Esophagus squamous epithelium (tissue), 5 donors: ENCODE data around the gene KCNJ10. TPM values are rescaled to one million over a fixed set of nuclear protein-coding genes. Genes with fewer than 3 reads are reported as not detected.
A peak's percentile ranks its signal among the peaks of the same experiment; 100 is the strongest.

Experiments
- DNase-seq: peaks from one replicate; lab custom pipeline; 2025; lab: John Stamatoyannopoulos, UW
- H3K27ac ChIP-seq, 4 donors: fragments of 200-600 bp; sonication (generic); one replicate each; pipeline ENCODE4 v1.5.1; 2016 to 2019; ENCODE audit warnings: mild to moderate bottlenecking in 1 of 4
- H3K27me3 ChIP-seq, 4 donors: fragments of 200-600 bp; sonication (generic); 1 replicate in 3 of 4; 2 replicates in 1 of 4; pipeline versions ENCODE4 v1.5.1 to v1.6.0; 2017 to 2021; ENCODE audit warnings: antibody characterized with exemption in 1 of 4
- H3K36me3 ChIP-seq, 3 donors: fragments of 200-600 bp; sonication (generic); one replicate each; pipeline ENCODE4 v1.5.1; 2016 to 2019
- H3K4me1 ChIP-seq, 3 donors: fragments of 200-600 bp; sonication (generic); one replicate each; pipeline ENCODE4 v1.5.1; 2017 to 2019
- H3K4me3 ChIP-seq, 4 donors: fragments of 200-600 bp; sonication (generic); 1 replicate in 3 of 4; 2 replicates in 1 of 4; pipeline ENCODE4 v1.5.1; 2016 to 2019; ENCODE audit warnings: mild to moderate bottlenecking in 2 of 4, moderate library complexity in 1 of 4
- H3K9me3 ChIP-seq, 3 donors: fragments of 200-600 bp; sonication (generic); one replicate each; pipeline ENCODE4 v1.5.1; 2016 to 2019
- POLR2A ChIP-seq, 4 donors: fragments of 450-650 bp; IDR thresholded peaks; one replicate each; pipeline ENCODE4 v1.6.1; 2017; ENCODE audit warnings: antibody characterized with exemption in 4 of 4, mild to moderate bottlenecking in 4 of 4, moderate library complexity in 3 of 4
- WGBS, 2 donors: methylation state at CpG; one replicate each; pipeline ENCODE4 v1.1.5; 2018; 5-methylcytosine and 5-hydroxymethylcytosine counted together
- intact Hi-C: fragments of 100-400 bp; cut with DNase I; formaldehyde crosslinking; loops from one replicate; pipeline ENCODE4 v1.15.0; 2022
- total RNA-seq, 4 donors: library from RNA; depleted of rRNA; stranded (reverse); fragments of >200 nt; gene quantifications; one replicate each; pipeline ENCODE4 v1.1.0, GENCODE V29; 2016
- TF ChIP-seq, protein P1 (sequence below), 6 experiments: fragments of 450-650 bp in 4 of 6; fragments of 200-600 bp in 2 of 6; sonication (generic) in 2 of 6; IDR thresholded peaks; one replicate each; pipeline ENCODE4 v1.5.1; 2016 to 2019; ENCODE audit warnings: antibody characterized with exemption in 6 of 6, mild to moderate bottlenecking in 4 of 6, moderate library complexity in 4 of 6
- donor health status: DM: yes; HTN: yes; CAD: no.

The KCNJ10 gene
- total RNA-seq, 4 donors from 2014 or later, result 0.59 TPM; not detected in 3

DNA sequence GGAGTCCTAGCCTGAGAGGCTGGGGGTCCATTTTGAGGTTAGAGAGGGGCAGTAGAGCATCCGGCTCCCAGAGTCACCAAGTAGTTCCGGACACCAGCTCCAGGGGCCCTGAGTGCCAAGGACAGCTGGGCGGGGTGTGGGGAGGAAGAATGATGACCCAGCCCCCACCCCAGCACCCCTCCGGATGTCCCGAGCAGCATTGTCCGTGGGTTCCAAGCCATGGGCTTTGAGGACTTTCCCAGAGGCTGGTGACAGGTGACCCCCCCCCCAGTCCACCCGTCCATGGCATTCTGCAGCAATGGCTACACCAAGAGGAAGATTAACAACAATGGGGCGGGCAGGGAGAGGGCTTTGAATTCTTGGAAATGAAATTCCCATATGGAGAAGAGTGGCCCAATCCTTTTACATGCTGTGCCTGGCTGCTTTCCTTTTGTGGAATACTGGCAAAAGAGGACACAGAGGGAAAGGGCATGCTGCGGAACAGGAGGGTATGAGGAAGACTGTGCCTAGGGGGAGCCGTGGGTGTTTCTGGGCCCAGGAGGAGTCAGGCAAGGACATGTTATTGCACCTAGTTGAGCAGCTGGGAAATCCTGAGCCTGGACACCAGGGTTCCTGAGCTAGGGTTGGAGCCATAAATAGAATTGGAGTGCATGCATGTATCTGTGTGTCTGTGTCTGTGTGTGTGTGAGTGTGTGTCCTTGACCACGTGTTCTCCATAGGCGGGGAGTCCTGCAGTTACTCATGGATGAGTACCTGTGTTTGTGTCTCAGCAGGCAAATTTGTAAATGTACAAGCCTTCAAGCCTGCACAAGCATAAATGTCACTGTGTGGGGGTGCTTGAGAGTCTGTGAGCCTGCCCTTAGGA lies 46.6 kb upstream of the KCNJ10 start:
- TF ChIP-seq, protein P1, sequence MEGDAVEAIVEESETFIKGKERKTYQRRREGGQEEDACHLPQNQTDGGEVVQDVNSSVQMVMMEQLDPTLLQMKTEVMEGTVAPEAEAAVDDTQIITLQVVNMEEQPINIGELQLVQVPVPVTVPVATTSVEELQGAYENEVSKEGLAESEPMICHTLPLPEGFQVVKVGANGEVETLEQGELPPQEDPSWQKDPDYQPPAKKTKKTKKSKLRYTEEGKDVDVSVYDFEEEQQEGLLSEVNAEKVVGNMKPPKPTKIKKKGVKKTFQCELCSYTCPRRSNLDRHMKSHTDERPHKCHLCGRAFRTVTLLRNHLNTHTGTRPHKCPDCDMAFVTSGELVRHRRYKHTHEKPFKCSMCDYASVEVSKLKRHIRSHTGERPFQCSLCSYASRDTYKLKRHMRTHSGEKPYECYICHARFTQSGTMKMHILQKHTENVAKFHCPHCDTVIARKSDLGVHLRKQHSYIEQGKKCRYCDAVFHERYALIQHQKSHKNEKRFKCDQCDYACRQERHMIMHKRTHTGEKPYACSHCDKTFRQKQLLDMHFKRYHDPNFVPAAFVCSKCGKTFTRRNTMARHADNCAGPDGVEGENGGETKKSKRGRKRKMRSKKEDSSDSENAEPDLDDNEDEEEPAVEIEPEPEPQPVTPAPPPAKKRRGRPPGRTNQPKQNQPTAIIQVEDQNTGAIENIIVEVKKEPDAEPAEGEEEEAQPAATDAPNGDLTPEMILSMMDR (IDR thresholded peaks at IDR 0.05), result no peak
- TF ChIP-seq POLR2A (IDR thresholded peaks at IDR 0.05), result no peak
- 31 to 51% methylated on average over 5 to 10 of the region's 12 CpGs for WGBS, 2 donors
- Histone ChIP-seq H3K27me3 (peaks cover 0 to 11% (median 0%) of the 10 kb centered on the region in 4 donors), H3K36me3 (no peaks in the 10 kb centered on the region), H3K4me1 (peaks cover 0 to 49% (median 9%) of the 10 kb centered on the region in 3 donors), H3K27ac (peak overlapping the region; percentile 60 to 88 (median 79)), H3K4me3 (peak overlapping the region; percentile 16 to 58 (median 43)), H3K9me3 (no peaks in the 10 kb centered on the region)
- intact Hi-C loops, result no loop called here
- DNase-seq, result no peak

DNA sequence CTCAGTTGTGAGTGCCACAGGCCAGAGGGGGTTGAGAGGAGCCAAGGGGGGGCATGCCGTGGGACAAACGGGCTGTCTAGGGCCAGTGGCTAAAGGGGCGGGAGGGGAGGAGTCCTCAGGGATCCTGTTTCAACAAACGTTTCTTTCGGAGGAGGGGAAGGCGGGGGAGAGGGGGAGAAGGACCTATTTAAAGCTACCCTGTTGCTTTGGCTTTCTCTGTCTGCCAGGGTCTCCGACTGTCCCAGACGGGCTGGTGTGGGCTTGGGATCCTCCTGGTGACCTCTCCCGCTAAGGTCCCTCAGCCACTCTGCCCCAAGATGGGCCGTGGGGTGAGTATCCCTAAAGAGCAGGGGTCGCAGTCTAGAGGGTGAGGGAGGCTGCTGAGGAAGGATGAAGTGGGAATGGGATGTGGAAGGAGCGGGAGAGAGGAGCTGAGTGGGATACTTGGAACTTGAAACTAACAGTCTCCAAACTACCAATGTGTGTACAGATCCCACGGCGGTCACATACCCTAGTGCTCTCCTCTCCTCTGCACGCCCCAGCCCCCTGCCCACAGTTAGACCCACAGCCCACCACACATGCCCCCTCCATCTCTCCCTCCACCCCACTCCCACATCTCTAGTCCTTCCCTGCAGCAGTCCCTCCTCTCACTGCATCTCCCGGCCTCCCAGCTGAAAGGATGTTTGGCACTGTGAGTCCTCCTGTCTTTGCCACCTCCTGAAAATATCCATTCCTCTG lies 45.8 kb upstream of the KCNJ10 start, which contains the start of gene ATP1A2:
Gene ATP1A2 (plus strand): TSS at position 215 of the 738 bp plus-strand sequence. CDS start 103 bp downstream, at position 318.
- H3K4me3 ChIP-seq, result peak within 1 kb of the TSS; percentile 16 to 58 (median 43)
- 36 to 57% methylated on average over 8 to 15 of the region's 16 CpGs for WGBS, 2 donors
- peaks cover 0 to 11% (median 0%) of the 10 kb centered on the region in 4 donors for H3K27me3 ChIP-seq

GRCh38 chr1:160114085-160114484 lies 44.1 kb upstream of the KCNJ10 start:
- Histone ChIP-seq H3K27me3 (peaks cover 0 to 11% (median 0%) of the 10 kb centered on the region in 4 donors), H3K9me3 (no peaks in the 10 kb centered on the region), H3K4me3 (no peak overlapping the region), H3K27ac (peak overlapping the region; percentile 49 to 88 (median 79)), H3K4me1 (peaks cover 0 to 57% (median 9%) of the 10 kb centered on the region in 3 donors), H3K36me3 (no peaks in the 10 kb centered on the region)
- WGBS, 2 donors, result 59 to 67% methylated on average over 3 of the region's 4 CpGs
- TF ChIP-seq, protein P1 (IDR thresholded peaks at IDR 0.05), result no peak
- no peak for TF ChIP-seq POLR2A (IDR thresholded peaks at IDR 0.05)
- intact Hi-C loops, result no loop called here
- no peak for DNase-seq

More for the DNA sequence above, 45.8 kb upstream of the KCNJ10 start, which contains the start of gene ATP1A2:
- Histone ChIP-seq H3K9me3 (no peaks in the 10 kb centered on the region), H3K4me1 (peaks cover 0 to 49% (median 9%) of the 10 kb centered on the region in 3 donors), H3K27ac (peak within 1 kb of the TSS; percentile 60 to 88 (median 79)), H3K36me3 (no peaks in the 10 kb centered on the region)
- TF ChIP-seq, protein P1 (IDR thresholded peaks at IDR 0.05), result no peak
- TF ChIP-seq POLR2A (IDR thresholded peaks at IDR 0.05), result peak in 2 of 4 donors; percentile 19 to 38
- intact Hi-C loops, result no loop called here
- DNase-seq, result no peak

- DNase-seq, result no peak
- Histone ChIP-seq H3K4me3 (no peak overlapping the region), H3K27ac (peak overlapping the region; percentile 49 to 88 (median 72)), H3K9me3 (no peaks in the 10 kb centered on the region), H3K27me3 (peaks cover 0 to 11% (median 0%) of the 10 kb centered on the region in 4 donors), H3K4me1 (peaks cover 0 to 56% (median 5%) of the 10 kb centered on the region in 3 donors), H3K36me3 (no peaks in the 10 kb centered on the region)
- TF ChIP-seq, protein P1 (IDR thresholded peaks at IDR 0.05), result no peak
- TF ChIP-seq POLR2A (IDR thresholded peaks at IDR 0.05), result no peak
- 75 to 84% methylated on average over 4 to 6 of the region's 8 CpGs for WGBS, 2 donors
- intact Hi-C loops, result no loop called here
Measured at GRCh38 chr1:160113407-160113806, 43.4 kb upstream of the KCNJ10 start.
